Lower leg skin (tissue), 4 donors: ENCODE data around the gene UCP3. TPM values are rescaled to one million over a fixed set of nuclear protein-coding genes. Genes with fewer than 3 reads are reported as not detected.

Experiments
- DNase-seq, 2 donors: peaks; one replicate each; pipeline ENCODE4 v3.0.0-alpha.2; 2019; ENCODE audit warnings: low spot score in 2 of 2
- H3K4me3 ChIP-seq: fragments of 200-600 bp; sonication (generic); 2 replicates; pipeline ENCODE4 v1.5.1; 2017; ENCODE audit warnings: mild to moderate bottlenecking, low read depth; ENCODE audit not compliant: poor library complexity, severe bottlenecking
- POLR2A ChIP-seq, 2 donors: fragments of 450-650 bp; IDR thresholded peaks; one replicate each; pipeline ENCODE4 v1.6.1; 2016 to 2017; ENCODE audit warnings: antibody characterized with exemption in 2 of 2, mild to moderate bottlenecking in 1 of 2, moderate library complexity in 1 of 2
- WGBS, 2 donors: methylation state at CpG; one replicate each; pipeline ENCODE4 v1.1.5; 2018; 5-methylcytosine and 5-hydroxymethylcytosine counted together
- intact Hi-C: fragments of 100-400 bp; cut with DNase I; formaldehyde crosslinking; loops from one replicate; pipeline ENCODE4 v1.15.0; 2023; ENCODE audit warnings: low total_unique reads
- total RNA-seq, 4 donors: library from RNA; depleted of rRNA; stranded (reverse); fragments of >200 nt; gene quantifications; one replicate each; pipeline ENCODE4 v1.1.0, GENCODE V29; 2016
- TF ChIP-seq, protein P1 (sequence below), 3 donors: fragments of 450-650 bp; IDR thresholded peaks; one replicate each; pipeline ENCODE4 v1.5.1; 2016; ENCODE audit warnings: antibody characterized with exemption in 3 of 3, mild to moderate bottlenecking in 3 of 3, moderate library complexity in 2 of 3

UCP3 gene
- total RNA-seq, 4 donors from 2014 or later, result 0.68 to 6.4 (median 3.6) TPM

DNA sequence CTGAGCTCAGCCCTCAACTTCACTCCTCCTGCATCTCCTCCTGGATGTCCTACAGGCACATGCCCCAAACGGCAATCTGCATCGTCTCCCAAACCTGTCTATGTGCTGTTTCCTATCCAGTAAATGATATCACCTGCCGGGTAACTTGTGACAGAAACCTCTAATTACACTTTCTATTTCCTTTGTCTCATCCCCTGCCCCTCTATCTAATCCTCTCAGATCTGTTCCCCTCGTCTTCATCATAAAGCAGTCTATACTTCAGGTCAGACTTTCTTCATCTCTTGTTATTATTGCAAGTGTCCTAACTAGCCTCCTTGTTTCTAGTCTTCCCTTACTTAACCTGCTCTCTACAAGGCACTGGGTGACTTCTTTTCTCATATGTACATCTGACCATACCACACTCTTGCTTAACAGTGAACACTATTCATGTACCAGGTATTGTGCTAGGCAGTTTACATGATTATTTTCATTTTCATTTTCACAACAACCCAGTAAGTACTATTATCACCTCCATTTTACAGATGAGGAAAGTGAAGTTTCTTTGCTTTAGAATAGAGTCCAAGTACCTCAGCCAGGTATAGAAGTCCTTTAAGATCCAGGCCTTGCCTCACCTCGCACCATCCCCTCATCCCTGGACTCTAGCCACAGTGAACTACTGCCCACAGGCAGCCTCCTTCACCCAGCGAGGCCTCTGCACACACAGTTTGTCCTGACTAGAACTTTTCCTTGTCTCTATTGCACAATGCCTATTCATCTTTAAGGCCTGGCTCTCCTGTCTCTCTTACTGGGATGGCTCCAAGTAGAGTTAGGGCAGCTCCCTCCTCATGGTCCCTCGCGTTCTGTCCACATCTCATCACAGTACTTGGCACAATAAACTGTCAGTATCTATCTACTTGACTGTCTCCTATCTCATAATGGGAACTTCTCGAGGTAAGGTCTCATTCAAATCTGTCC is 22.1 kb upstream of the UCP3 start:
- intact Hi-C loops, result no loop called here
- WGBS, 2 donors, result 84 to 90% methylated on average over 9 of the region's 9 CpGs
- TF ChIP-seq, protein P1, sequence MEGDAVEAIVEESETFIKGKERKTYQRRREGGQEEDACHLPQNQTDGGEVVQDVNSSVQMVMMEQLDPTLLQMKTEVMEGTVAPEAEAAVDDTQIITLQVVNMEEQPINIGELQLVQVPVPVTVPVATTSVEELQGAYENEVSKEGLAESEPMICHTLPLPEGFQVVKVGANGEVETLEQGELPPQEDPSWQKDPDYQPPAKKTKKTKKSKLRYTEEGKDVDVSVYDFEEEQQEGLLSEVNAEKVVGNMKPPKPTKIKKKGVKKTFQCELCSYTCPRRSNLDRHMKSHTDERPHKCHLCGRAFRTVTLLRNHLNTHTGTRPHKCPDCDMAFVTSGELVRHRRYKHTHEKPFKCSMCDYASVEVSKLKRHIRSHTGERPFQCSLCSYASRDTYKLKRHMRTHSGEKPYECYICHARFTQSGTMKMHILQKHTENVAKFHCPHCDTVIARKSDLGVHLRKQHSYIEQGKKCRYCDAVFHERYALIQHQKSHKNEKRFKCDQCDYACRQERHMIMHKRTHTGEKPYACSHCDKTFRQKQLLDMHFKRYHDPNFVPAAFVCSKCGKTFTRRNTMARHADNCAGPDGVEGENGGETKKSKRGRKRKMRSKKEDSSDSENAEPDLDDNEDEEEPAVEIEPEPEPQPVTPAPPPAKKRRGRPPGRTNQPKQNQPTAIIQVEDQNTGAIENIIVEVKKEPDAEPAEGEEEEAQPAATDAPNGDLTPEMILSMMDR (IDR thresholded peaks at IDR 0.05), result no peak
- no peak for TF ChIP-seq POLR2A (IDR thresholded peaks at IDR 0.05)
- H3K4me3 ChIP-seq, result no peak overlapping the region
- DNase-seq, result no peak

- DNase-seq, result no peak
- WGBS, 2 donors, result 85 to 88% methylated on average over 7 of the region's 7 CpGs
- no peak overlapping the region for H3K4me3 ChIP-seq
- TF ChIP-seq POLR2A (IDR thresholded peaks at IDR 0.05), result no peak
- TF ChIP-seq, protein P1 (IDR thresholded peaks at IDR 0.05), result no peak
- intact Hi-C loops, result no loop called here
Measured at GRCh38 chr11:74025467-74026166, 16.7 kb upstream of the UCP3 start.

GRCh38 chr11:74024261-74025029 is 15.6 kb upstream of the UCP3 start:
- TF ChIP-seq, protein P1 (IDR thresholded peaks at IDR 0.05), result no peak
- no peak for TF ChIP-seq POLR2A (IDR thresholded peaks at IDR 0.05)
- intact Hi-C loops, result no loop called here
- H3K4me3 ChIP-seq, result no peak overlapping the region
- 61 to 75% methylated on average over 2 of the region's 2 CpGs for WGBS, 2 donors
- DNase-seq, result peak; percentile 34 to 91

DNA sequence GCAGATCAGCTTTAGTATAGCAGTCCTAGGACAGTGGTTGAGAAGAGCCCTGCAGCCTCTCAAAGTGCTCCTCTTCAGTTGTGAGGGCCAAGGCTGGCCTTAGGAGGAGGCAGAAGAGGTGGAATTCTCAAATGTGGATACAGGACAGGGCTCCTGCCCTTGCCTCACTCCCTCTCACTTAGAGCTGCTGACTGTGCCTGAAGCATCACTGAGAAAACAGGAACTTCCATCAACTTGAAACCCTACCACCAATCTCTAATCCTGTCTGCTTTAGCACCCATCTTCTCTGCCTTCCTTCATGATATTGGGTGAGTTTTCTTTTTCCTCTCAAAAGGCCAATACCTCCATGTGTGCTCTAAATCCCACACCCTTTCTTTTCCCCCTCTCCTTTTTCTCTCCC is 14.4 kb upstream of the UCP3 start:
- H3K4me3 ChIP-seq, result no peak overlapping the region
- no peak for DNase-seq
- intact Hi-C loops, result no loop called here
- no peak for TF ChIP-seq POLR2A (IDR thresholded peaks at IDR 0.05)
- TF ChIP-seq, protein P1 (IDR thresholded peaks at IDR 0.05), result no peak

DNA sequence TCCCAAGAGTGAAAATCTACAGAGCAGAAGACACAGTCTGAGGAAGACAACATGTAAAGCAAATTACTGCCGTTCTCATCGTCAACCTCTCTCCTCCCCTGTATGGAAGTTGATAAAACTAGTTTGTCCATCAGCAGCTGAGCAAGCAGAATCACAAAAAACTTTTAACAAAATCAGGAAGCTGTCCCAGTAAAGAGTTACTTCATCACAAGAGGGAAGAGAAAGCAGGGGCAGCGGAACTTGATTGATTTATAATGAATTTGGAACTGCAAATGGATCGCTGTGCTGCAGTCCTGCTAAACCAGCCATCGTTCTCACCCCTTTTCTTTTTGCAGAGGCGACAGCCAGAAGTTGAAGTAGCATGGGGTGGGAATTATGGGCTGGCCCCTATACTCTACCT is 13.7 kb upstream of the UCP3 start:
- intact Hi-C loops, result no loop called here
- DNase-seq, result peak in 1 of 2 donors; percentile 42
- whole genome bisulfite sequencing, 2 donors, result 85 to 89% methylated on average over 6 of the region's 6 CpGs
- no peak overlapping the region for H3K4me3 ChIP-seq
- TF ChIP-seq, protein P1 (IDR thresholded peaks at IDR 0.05), result no peak
- no peak for TF ChIP-seq POLR2A (IDR thresholded peaks at IDR 0.05)
